Measurements from ENCODE around the gene PLEKHB2.
"Not testable (repeated sequence)": the region's sequence is repeated elsewhere in the genome, so short reads cannot be mapped to it uniquely, and the experiment has no call there.

PLEKHB2 gene, protein sequence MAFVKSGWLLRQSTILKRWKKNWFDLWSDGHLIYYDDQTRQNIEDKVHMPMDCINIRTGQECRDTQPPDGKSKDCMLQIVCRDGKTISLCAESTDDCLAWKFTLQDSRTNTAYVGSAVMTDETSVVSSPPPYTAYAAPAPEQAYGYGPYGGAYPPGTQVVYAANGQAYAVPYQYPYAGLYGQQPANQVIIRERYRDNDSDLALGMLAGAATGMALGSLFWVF

DNA sequence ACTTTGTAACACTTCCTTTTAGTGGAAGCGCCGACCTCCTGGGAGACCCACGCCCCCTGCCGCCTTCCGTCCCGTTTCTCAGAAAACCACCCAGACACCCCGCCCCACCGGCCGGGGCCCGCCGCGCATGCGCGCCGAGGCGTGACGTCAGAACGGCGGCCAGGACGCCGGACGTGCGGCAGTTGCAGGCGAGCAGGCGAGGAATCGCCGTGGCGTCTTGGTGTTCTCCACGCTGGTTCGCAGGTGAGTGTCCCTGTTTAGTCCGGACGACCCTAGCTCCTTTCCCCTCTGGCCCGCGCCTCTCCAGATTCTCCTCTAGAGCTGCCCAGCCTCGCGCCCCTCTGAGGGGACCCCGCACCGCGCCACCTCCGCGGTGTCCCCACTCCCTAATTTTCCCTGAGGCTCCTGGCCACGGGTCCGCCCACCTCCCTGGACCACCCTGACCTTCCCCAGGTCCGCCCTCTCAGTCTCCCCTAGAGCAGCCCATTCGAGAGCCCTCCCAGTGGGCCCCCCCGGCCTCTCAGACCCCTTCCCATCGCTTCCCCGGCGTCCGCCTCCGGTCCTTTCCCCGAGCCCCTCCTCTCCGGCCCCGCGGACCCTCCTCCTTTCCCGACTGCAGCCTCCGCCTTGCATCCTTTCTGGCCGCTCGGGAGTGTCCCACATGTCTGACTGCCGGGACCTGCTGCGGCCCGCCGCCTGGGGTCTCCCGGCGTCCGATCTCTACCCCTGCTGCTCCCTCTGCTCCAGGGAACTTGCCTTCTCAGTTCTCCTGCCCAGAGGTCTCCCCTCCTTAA lies at the start of gene PLEKHB2:
Gene PLEKHB2, plus strand, starts transcription at position 181 of the 794 bp plus-strand sequence. CDS start 15,606 bp downstream, outside the sequence.
- DNase-seq, result no peak

DNA sequence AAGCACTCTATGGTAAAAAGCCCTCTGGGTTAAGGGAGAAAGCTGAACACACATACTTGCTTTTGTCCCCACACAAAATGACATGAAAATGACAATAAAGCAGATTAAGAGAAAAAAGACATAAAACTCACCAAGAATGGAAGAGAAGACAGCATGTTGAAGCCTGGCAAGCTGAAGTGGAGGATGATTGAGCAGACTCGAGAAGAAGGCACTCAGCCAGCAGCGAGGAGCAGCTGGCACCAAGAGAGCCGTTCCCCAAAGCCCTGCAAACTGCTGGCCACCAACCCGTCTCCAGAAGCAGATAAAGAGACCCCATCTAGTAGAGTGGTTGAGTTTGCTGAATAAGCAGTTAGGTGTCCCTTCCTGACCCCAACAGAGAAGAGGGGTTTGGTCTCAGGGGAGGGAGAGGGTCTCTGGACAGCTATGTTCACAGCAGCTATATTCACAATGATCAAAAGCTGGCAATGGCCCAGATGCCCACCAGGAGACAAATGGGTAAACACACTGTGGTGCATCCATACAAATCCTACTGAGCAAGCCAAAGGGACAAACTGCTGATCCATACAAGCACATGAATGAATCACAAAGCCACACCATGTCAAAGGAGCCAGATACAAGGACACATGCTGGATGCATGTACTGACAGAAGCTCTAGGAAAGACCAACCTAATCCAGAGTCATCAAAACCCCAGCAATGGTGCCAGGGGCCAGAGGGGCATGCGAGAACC lies 48.8 kb upstream of the PLEKHB2 start:
- DNase-seq, result no peak

DNA sequence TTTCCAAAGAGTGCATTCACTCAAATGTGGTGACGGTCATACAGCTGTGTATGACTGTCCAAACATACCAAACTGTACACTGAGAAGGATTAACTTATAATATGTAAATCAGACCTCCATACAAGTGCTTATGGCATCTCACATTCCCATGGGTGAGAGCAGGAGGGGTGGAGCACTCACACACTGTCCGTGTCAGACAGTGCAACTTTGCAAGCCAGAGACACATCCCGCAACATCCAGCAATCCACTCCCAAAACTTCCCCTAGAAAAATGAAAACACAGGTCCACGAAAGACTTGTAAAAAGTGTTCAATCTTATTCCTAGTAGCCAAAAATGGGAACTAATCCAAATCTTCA lies 48.2 kb upstream of the PLEKHB2 start:
- no peak for DNase-seq

DNA sequence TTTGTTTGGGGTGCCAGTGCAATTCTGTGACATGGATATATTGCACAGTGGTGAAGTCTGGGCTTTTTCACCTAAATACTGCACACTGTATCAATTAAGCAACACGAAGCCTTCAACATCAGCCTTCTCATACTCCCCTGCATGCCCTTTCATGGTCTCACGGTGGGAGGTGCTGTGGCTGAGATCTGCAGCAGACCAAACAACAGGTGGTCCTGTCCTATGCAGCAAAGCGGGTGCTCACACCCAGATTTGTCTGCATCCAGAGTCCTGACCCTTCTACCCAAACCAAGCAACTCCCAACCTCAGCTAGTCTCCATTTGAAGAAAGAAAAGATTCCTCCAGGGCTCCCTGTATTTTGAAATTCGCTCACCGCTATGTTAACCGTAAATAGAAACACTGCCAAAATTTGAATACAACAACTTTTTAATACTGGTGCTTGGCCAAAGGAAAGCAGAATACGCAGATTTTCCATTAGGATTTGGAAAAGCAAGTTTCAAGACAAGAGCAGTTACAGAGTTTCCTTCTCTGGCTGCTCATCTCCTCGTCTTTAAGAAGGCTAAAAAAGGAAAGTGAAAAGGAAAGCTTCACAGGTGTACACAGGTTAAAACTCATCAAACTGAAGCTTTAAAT lies 46.8 kb upstream of the PLEKHB2 start:
- DNase-seq, result no peak

DNA sequence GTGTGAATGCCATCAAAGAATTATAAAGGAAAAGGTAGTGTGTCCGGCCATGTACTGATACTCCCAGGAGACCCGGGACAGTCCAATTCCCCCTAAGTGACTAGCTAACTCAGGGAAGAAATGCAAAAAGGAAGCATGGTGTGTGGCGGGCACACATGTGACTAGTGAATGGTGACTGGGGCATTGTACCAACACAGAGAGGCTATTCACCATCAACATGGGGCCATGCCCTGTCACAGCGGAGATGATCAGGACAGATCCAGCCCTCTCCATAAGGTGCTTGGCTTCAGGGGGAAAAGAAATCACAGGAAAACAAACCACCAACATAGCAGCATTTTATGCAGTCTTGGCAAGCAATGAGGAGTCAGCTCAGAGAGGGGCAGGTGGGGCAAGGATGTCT lies 46.2 kb upstream of the PLEKHB2 start:
- DNase-seq, result no peak

DNA sequence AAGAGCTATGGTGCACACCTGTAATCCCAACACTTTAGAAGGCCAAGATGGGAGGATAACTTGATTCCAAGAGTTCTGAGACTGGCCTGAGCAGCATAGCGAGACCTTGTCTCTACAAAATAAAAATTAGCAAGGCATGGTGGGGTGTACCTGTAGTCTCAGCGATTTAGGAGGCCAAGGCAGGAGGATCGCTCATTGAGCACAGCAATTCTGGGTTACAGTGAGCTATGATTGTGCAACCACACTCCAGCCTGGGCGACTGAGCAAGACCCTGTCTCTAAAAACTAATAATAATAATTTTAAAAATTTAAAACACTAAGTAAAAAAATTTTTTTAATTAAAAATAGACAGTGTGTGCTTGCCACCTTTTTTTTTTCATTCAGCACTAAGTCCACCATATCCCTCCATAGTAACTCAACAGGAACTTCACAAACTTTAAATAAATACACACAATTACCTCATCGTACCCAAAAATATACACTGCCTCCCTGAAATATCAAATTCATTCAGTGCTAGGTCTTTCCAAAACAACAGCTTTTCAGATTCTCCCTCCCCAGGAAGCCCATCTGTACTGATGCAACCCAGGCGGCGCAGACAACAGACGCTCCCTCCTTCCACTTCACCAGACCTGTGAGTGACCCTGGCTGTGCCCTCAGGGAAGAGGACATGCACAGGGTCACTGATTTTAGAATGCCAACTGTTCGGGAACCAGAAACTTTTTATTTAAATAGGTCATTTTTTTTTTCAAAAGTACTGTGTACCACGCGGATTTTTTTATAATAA lies 41.4 kb upstream of the PLEKHB2 start:
- DNase-seq, result no peak

DNA sequence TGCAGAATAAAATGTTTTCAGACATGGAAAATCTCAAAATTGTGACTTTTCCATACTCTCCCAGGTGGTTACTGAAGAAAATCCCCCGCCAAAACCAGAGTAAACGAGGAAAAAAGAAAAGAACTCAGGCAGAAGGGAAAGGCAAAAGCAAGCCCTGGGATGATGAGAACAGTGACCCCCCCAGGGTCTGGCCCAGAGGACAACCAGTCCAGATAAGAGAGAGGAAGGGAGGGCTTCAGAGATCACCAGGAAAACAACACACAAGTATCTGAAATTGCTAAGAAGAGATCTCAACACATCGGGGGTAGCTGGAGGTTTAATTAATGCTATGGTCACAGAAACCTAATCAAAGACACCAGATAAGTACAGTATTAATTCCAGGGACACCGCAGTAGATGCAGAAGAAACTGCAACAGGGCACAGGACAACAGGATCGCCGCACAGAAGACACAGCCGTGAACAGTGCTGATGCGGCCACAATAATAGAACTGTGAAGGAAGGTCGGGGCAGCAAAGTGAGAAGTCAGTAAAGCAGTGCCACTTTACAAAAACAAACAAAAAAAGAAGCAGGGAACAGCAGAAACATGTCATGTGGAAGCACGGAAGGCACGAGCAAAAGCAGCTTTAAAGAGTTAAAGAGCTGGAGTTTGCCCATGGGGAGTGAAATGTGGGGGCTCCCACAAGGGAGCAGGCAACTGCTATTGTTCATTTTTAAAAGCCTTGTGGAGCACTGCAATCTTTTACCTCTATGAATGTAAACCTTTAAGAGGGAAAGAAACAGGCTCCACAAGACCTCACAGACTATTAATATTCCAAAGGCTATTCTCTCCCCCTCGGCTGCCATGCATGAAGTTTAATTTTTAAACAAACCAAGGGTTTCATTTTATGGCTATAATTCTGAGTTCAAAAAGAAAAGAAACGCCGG lies 40.3 kb upstream of the PLEKHB2 start:
- no peak for DNase-seq

DNA sequence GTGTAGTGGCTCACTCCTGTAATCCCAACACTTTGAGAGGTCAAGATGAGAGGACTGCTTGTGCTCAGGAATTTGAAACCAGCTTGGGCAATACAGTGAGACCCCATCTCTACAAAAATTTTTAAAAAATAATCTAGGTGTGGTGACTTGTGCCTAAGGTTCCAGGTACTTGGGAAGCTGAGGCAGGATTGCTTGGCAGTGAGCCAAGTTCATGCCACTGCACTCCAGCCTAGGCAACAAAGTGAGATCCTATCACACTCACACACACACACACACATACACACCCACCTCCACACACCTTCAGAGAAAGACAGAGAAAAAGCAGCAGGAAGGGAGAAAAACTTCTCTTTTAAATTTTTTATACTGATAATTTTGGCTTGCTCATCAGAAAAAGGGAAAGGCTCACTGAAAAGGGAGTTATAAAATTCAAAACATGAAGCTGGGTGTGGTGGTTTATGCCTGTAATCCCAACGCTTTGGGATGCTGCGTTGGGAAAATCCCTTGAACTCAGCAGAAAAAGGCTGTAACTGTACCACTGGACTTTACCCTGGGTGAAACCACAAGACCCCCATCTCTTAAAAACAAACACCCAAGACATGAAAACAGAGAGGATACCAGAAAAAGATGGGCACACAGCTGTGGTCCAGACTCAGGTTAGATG lies 37.5 kb upstream of the PLEKHB2 start:
- no peak for DNase-seq

DNA sequence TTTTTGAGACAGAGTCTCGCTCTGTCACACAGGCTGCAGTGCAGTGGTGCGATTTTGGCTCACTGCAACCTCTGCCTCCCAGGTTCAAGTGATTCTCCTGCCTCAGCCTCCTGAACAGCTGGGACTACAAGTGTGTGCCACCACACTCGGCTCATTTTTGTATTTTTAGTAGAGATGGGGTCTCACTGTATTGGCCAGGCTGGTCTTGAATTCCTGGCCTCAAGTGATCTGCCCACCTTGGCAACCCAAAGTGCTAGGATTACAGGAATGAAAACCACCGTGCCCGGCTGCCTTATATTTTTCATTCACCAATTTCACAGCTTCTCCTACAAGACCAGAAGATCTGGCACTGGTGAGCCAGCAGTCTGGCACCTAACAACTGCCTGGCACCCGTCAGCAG lies 37.0 kb upstream of the PLEKHB2 start:
- not testable (repeated sequence) for DNase-seq

DNA sequence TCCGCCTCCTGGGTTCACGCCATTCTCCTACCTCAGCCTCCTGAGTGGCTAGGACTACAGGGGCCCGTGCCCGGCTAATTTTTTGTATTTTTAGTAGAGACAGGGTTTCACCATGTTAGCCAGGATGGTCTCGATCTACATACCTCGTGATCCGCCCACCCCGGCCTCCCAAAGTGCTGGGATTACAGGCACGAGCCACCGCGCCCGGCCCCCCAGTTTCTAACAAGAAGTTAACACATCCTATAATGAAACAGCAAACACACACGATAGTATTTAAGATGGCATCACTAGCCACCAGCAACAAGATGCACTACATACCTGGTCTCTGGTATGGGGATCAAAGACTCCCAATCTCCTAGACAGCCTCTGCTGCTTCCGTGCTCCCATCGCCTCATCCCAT lies 29.6 kb upstream of the PLEKHB2 start:
- not testable (repeated sequence) for DNase-seq

DNA sequence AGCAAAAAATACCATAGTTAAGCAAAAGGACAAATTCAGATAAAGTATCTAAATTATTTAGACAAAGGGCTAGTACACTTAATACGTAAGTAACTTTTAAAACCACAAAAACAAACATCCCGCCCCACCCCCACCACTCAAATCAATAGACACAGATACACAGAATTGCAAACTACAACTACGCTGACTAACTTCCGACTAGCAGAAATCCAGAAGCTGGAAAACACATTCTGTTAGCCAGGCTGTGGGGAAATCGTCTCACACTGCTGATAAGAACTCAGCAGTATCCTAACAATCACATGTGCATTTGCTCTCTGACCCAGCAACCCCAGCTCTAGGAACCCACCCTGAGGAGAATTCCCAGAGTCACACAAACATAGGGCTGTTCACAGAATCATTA lies 28.4 kb upstream of the PLEKHB2 start:
- no peak for DNase-seq

DNA sequence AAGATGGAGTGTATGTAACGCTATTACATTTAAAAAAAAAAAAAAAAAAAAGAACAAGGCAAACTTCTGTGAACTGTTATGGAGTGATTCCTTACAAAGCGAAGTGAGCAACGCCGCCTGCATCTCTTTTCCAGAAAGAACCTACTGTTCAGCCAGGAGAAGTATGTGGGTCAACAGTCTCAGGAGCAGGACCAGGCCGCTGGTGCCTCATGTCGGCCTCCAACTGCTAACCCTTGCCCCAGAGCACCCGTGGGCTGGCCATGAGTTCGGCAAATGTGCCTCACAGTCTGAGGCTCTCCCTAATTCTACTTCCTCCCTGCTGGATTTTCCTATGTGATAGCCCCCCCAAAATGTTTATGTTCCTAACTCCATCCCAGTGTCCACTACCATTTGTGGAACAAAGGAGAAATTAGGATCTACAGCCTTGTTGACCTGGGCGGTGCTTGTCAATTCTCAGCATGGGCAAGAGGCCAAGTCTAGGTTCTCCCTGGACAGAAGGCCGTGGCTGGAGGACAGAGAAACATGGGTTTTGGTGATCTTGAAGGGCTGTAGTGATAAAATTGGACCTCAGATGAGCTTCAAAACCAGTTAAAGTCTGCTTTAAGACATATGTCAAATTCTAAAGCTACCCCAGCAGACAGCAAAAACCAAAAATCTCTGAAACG lies 27.8 kb upstream of the PLEKHB2 start:
- no peak for DNase-seq

DNA sequence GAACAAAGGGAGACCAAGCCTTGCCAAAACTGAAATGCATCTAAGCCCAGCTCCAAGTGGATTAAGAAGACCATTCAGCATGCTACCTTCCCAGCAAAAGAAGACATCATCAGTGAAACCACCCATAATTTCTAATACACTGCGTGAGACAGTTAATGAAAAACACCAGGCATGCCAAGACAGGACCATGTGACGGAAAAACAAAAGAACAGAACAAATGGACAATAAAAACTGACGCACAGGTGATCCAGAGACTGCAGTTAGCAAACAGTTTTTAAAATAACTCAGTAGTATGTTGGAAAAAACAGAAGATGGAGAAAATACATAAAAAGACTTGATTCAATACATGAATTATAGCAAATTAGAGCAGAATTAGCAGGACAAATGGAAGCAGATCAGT lies 27.2 kb upstream of the PLEKHB2 start:
- no peak for DNase-seq

DNA sequence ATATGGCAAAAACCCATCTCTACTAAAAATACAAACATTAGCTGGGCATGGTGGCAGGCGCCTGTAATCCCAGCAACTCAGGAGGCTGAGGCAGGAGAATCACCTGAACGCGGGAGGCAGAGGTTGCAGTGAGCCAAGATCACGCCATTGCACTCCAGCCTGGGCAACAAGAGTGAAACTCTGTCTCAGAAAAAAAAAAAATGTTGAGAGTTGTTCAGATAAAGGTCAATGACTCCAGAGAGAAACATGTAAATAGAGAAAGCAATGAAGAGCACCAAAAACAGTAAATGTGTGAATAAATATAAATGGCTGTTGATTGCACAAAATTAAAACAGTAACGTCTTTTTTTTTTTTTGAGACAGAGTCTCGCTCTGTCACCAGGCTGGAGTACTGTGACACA lies 25.2 kb upstream of the PLEKHB2 start:
- not testable (repeated sequence) for DNase-seq

DNA sequence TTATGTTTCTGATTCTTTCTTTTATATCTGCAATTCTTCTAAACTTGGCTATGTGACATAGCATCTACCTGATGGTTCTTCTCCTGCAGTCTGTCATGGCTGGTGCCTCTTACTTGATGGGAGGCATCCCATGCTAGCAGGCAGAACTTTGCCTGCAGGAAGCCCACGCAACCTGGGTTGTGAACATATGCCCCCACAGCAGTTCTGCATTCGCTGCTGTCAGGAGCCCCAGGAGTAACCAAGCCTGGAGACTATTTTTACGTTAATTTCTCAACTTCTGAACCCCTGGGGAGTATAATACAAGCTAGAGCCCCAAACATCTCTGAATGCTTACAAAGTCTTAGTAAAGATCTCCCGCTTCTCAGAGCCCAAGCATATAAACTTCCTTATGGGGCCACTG lies 23.9 kb upstream of the PLEKHB2 start:
- DNase-seq, result no peak

DNA sequence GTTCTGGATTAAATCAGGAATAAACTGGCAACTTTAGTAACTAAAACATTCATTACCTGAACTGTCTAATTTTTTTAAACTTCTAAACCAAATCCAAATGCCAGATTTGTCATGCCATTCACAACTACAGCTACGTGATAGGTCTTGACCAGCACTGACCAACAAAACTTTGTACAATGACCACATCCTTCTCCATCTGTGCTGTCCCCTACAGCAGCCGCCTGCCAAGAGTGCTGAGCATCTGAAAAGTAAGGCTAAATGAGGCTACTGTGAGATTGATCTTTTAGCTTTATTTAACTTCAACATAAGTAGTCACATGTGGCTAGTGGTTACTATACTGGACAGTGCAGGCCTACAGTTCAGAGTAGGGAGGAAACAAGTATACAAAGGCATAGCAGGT lies 19.5 kb upstream of the PLEKHB2 start:
- no peak for DNase-seq

DNA sequence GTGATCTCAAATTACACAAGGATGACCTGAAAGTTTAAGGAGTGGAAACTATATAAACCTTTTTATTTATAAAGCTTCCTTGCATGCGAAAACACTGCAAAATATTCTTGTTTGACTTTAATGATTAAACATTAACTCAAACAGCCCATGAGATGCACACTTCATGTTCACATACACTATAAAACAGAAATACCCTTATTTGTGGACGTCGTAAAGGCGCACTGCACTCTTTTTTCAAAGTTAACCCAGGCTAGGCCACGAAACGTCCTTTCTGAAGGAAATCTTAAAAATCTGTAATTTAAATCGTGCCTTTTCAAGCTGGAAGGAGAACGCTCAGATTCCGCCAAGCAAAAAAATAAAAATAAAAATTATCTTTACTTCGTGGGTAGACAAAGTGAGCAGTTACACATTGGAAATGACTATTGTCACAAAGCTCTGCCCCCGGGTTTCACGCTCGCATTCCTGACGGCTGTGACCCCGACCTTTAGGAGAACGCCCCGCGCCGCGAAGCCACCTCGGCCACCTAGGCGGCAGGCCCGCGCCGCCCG lies 12.6 kb upstream of the PLEKHB2 start:
- DNase-seq, result no peak

DNA sequence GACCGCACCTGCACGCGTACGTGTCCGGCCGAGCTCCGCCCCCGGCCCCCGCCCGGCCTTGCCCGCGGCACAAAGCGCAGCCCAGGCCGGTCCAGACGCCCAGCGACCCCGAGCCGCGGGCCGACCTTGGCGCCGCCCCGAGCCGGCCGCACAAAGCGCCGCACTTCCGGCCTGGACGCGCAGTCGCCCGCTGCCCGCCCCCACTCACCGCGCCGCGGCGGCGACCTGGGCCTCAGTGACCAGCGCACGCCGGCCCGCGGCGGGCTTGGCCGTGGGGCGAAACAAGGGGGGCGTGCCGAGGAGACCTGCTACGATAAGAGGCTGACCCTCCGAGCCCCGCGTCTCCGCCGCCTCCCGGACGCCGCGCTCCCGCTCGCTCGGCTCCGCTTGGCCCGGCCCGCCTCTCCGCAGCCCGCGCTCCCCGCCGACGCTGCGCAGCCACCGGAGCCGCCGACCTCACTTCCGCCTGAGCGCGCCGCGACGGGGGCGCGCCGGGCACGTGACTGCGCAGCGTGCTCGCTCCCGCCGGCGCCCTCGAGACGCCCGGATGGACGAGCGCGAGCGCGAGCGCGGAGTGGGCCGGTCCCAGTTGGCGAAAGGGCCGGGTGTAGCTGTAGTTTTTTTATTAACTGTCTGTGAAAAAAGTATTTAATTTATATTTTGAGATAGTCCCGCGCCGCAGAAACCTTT lies 12.0 kb upstream of the PLEKHB2 start, which contains the start of gene FAM168B:
Gene FAM168B, minus strand, starts transcription at position 455 of the 690 bp plus-strand sequence. CDS start 10,814 bp downstream, outside the sequence.
- DNase-seq, result peak; percentile 52

Data from NCI-H2029 treated with DMSO at 0.1 percent for 48 hours (cell line).